Endothelial cell of umbilical vein (primary cell): Measurements from ENCODE around the gene RFFL. TPM values are rescaled to one million over a fixed set of nuclear protein-coding genes. Genes with fewer than 3 reads are reported as not detected.

Source experiments
- BruUV-seq: library from RNA; stranded (reverse); fragments of 400-500 nt; replicated peaks from 2 replicates; lab custom pipeline; 2021; lab: Mats Ljungman, UMichigan
- CTCF ChIA-PET: fragments of 300-600, 350-600 bp; sonication (Branson Sonifier 250); formaldehyde crosslinking; loops from one replicate; lab custom pipeline; 2021; ENCODE audit warnings: antibody characterized with exemption, inconsistent platforms; lab: Charles Lee
- POLR2A ChIA-PET: fragments of 300-600, 350-600 bp; sonication (Branson Sonifier 250); formaldehyde crosslinking; loops from one replicate; lab custom pipeline; 2021; ENCODE audit warnings: antibody characterized with exemption, inconsistent platforms; lab: Charles Lee
- DNase-seq: peaks from one replicate; pipeline ENCODE4 v3.0.0-alpha.2; 2011; ENCODE audit warnings: low read depth, low spot score
- FAIRE-seq: peaks from 2 replicates; lab custom pipeline; 2011; peaks lifted over from hg19 to GRCh38; lab: Jason Lieb, UNC
- H2AFZ ChIP-seq: 2 replicates; pipeline ENCODE4 v1.6.0; 2012; ENCODE audit warnings: low read depth, low read length, control low read depth, inconsistent platforms
- H3K27ac ChIP-seq: 2 replicates; pipeline ENCODE4 v1.5.1; 2011; ENCODE audit warnings: low read depth, mild to moderate bottlenecking, control low read depth, low read length, moderate library complexity; ENCODE audit not compliant: insufficient read depth
- H3K27me3 ChIP-seq, 2 experiments: 2 replicates each; pipeline versions ENCODE4 v1.6.0 to v1.6.1; 2011; ENCODE audit warnings: low read length in 2 of 2, mixed read lengths in 1 of 2; ENCODE audit not compliant: control insufficient read depth in 2 of 2, insufficient read depth in 2 of 2
- H3K36me3 ChIP-seq, 2 experiments: 2 replicates in 1 of 2; 3 replicates in 1 of 2; pipeline ENCODE4 v1.5.1; 2011; ENCODE audit warnings: low read length in 2 of 2, mild to moderate bottlenecking in 1 of 2, moderate library complexity in 1 of 2; ENCODE audit not compliant: control insufficient read depth in 2 of 2, insufficient read depth in 2 of 2; ENCODE audit errors: extremely low read depth in 1 of 2
- H3K4me1 ChIP-seq: 3 replicates; pipeline ENCODE4 v1.5.1; 2011; ENCODE audit warnings: mild to moderate bottlenecking, low read length; ENCODE audit not compliant: control insufficient read depth, insufficient read depth; ENCODE audit errors: extremely low read depth
- H3K4me2 ChIP-seq: 2 replicates; pipeline ENCODE4 v1.6.1; 2011; ENCODE audit warnings: low read length, control low read depth, mixed read lengths; ENCODE audit not compliant: insufficient read depth
- H3K4me3 ChIP-seq, 3 experiments: fragments of 200-600 bp in 1 of 3; sonication (generic), shearing (Covaris generic) in 1 of 3; replicated peaks in 1 of 3; 2 replicates each; pipeline ENCODE4 v1.5.1; 2011 to 2016; ENCODE audit warnings: control low read depth in 3 of 3, low read length in 3 of 3, mild to moderate bottlenecking in 2 of 3, inconsistent platforms in 1 of 3, low read depth in 1 of 3, moderate library complexity in 1 of 3; ENCODE audit not compliant: insufficient read depth in 1 of 3
- H3K79me2 ChIP-seq: 2 replicates; pipeline ENCODE4 v1.6.0; 2012; ENCODE audit warnings: low read length, inconsistent platforms; ENCODE audit not compliant: control insufficient read depth, insufficient read depth
- H3K9ac ChIP-seq: replicated peaks from 2 replicates; pipeline ENCODE3; 2011; ENCODE audit warnings: low read length, control low read depth; ENCODE audit not compliant: insufficient read depth; ENCODE audit errors: extremely low read depth
- H3K9me1 ChIP-seq: replicated peaks from 3 replicates; pipeline ENCODE4 v1.6.0; 2011; ENCODE audit warnings: mild to moderate bottlenecking, low read length; ENCODE audit not compliant: control insufficient read depth, insufficient read depth; ENCODE audit errors: extremely low read depth
- H3K9me3 ChIP-seq: replicated peaks from 2 replicates; pipeline ENCODE4 v1.5.1; 2012; ENCODE audit warnings: low read length, inconsistent platforms; ENCODE audit not compliant: control insufficient read depth, insufficient read depth
- H4K20me1 ChIP-seq: replicated peaks from 2 replicates; pipeline ENCODE3; 2011; ENCODE audit warnings: mild to moderate bottlenecking, low read length; ENCODE audit not compliant: control insufficient read depth, insufficient read depth; ENCODE audit errors: extremely low read depth
- CTCF ChIP-seq, 2 donors: IDR thresholded peaks; 1 replicate in 1 of 2; 2 replicates in 1 of 2; pipeline ENCODE4 v1.5.1; 2011; ENCODE audit warnings: low read length in 2 of 2, mild to moderate bottlenecking in 2 of 2, moderate library complexity in 2 of 2, control low read depth in 1 of 2, inconsistent platforms in 1 of 2, low read depth in 1 of 2; ENCODE audit not compliant: insufficient read depth in 1 of 2; ENCODE audit errors: extremely low read depth in 1 of 2
- EZH2 ChIP-seq: IDR thresholded peaks from 2 replicates; pipeline ENCODE4 v1.6.1; 2012; ENCODE audit warnings: borderline replicate concordance, low read depth, mild to moderate bottlenecking, moderate library complexity, low read length, inconsistent platforms; ENCODE audit not compliant: severe bottlenecking
- FOS ChIP-seq: IDR thresholded peaks from 2 replicates; pipeline ENCODE4 v1.6.1; 2011; ENCODE audit warnings: mild to moderate bottlenecking, low read length, moderate library complexity, borderline replicate concordance; ENCODE audit not compliant: insufficient read depth
- GATA2 ChIP-seq: IDR thresholded peaks from 2 replicates; pipeline ENCODE4 v1.7.0; 2011; ENCODE audit warnings: low read depth, mild to moderate bottlenecking, moderate library complexity, mixed read lengths, low read length; ENCODE audit not compliant: insufficient read length, insufficient read depth
- JUN ChIP-seq: IDR thresholded peaks from 2 replicates; pipeline ENCODE4 v1.6.1; 2011; ENCODE audit warnings: borderline replicate concordance, low read depth; ENCODE audit not compliant: insufficient read length, insufficient read depth
- MAX ChIP-seq: IDR thresholded peaks from 2 replicates; pipeline ENCODE4 v1.6.1; 2011; ENCODE audit not compliant: insufficient read depth, insufficient read length
- MYC ChIP-seq: IDR thresholded peaks from one replicate; pipeline ENCODE4 v1.6.1; 2011; ENCODE audit warnings: mild to moderate bottlenecking, low read depth, low read length
- POLR2A ChIP-seq: IDR thresholded peaks from 2 replicates; pipeline ENCODE4 v1.6.1; 2012; ENCODE audit warnings: low read depth, mild to moderate bottlenecking, control low read depth, low read length
- POLR2AphosphoS5 ChIP-seq: IDR thresholded peaks from 2 replicates; pipeline ENCODE4 v1.6.1; 2012; ENCODE audit warnings: low read depth, mild to moderate bottlenecking, control low read depth, low read length, moderate library complexity; ENCODE audit not compliant: insufficient read depth
- dilution Hi-C: fragments of 300-500 bp; cut with MboI; formaldehyde crosslinking; loops from one replicate; pipeline ENCODE4 v1.15.0; 2019; ENCODE audit warnings: low sequenced_read_pairs; ENCODE audit not compliant: extremely low pct_ligation_motif_present
- intact Hi-C: fragments of 100-400 bp; cut with micrococcal nuclease; formaldehyde crosslinking; loops from one replicate; pipeline ENCODE4 v1.10.0; 2022
- polyA plus RNA-seq, 4 experiments: library from polyadenylated mRNA; depleted of rRNA in 3 of 4; stranded (reverse) in 3 of 4; unstranded in 1 of 4; fragments of >200 nt; gene quantifications; 2 replicates each; pipeline versions ENCODE4 v1.2.1 to v1.2.3, GENCODE V29; 2011 to 2012; ENCODE audit warnings: missing spikeins in 1 of 4
- total RNA-seq: library from RNA; stranded (reverse); gene quantifications from 2 replicates; pipeline ENCODE4 v1.2.3, GENCODE V29; 2021

The RFFL gene
- total and polyA plus RNA-seq, 2 donors (not counting 3 experiments of a cell fraction or from before 2014, with no cell fraction given), result 7.0 to 14.1 TPM

GRCh38 chr17:35081638-35082037 is 18.1 kb upstream of the RFFL start:
- H3K9me1 ChIP-seq, result no peaks in the 10 kb centered on the region
- H3K4me3 ChIP-seq, result no peak overlapping the region
- peaks cover 22% of the 10 kb centered on the region for H3K4me1 ChIP-seq
- H3K27me3 ChIP-seq, result no peaks in the 10 kb centered on the region
- H2AFZ ChIP-seq, result no peak overlapping the region
- BruUV-seq, result no TSS peak
- H3K36me3 ChIP-seq, result no peaks in the 10 kb centered on the region
- dilution Hi-C loops (no loop called here), intact Hi-C loops (no loop called here)
- FAIRE-seq (no peak), DNase-seq (no peak)
- H3K9ac ChIP-seq, result no peak overlapping the region
- no peaks in the 10 kb centered on the region for H4K20me1 ChIP-seq
- no peak overlapping the region for H3K4me2 ChIP-seq
- TF ChIP-seq POLR2AphosphoS5 (no peak), CTCF (IDR thresholded peaks at IDR 0.05; ENCODE audit: extremely low read depth in 1 of 2, insufficient read depth in 1 of 2, low read depth in 1 of 2, low read length in 2 of 2) (no peak), MYC (no peak), GATA2 (no peak), JUN (no peak), FOS (no peak), POLR2A (no peak), EZH2 (no peak), MAX (no peak)
- CTCF ChIA-PET, result interaction anchor here (1.3 to 5.3 kb wide), 2 partner anchors 17 to 58 kb away, joined by 4 to 21 read pairs; partner anchors contain the start of gene RFFL
- H3K79me2 ChIP-seq, result peaks cover 41% of the 10 kb centered on the region
- no peak overlapping the region for H3K27ac ChIP-seq
- no peaks in the 10 kb centered on the region for H3K9me3 ChIP-seq
- POLR2A ChIA-PET, result no interaction called here
